Calu3 (cell line): ENCODE measurements around the gene CADM1. TPM values are rescaled to one million over a fixed set of nuclear protein-coding genes. Genes with fewer than 3 reads are reported as not detected.

Experiments used
- BruUV-seq: library from RNA; stranded (reverse); fragments of 400-500 nt; replicated peaks from 2 replicates; lab custom pipeline; 2021; lab: Mats Ljungman, UMichigan
- CTCF ChIA-PET: fragments of 300-600 bp; sonication (Branson Sonifier 250); formaldehyde crosslinking; loops from one replicate; lab custom pipeline; 2022; ENCODE audit warnings: antibody characterized with exemption; lab: Charles Lee
- DNase-seq: peaks from one replicate; pipeline ENCODE4 v3.0.0; 2022
- H3K27ac Mint-ChIP-seq: one replicate; pipeline ENCODE4 v1.8.0; 2022; ENCODE audit warnings: mixed read lengths; ENCODE audit not compliant: unreplicated experiment
- H3K27me3 Mint-ChIP-seq: one replicate; pipeline ENCODE4 v1.8.0; 2022; ENCODE audit warnings: mixed read lengths; ENCODE audit not compliant: unreplicated experiment
- H3K36me3 Mint-ChIP-seq: one replicate; pipeline ENCODE4 v1.8.0; 2022; ENCODE audit warnings: mild to moderate bottlenecking, moderate library complexity, mixed read lengths; ENCODE audit not compliant: insufficient read depth, unreplicated experiment
- H3K4me1 Mint-ChIP-seq: one replicate; pipeline ENCODE4 v1.8.0; 2022; ENCODE audit warnings: mild to moderate bottlenecking, low read depth, mixed read lengths; ENCODE audit not compliant: unreplicated experiment
- H3K4me3 Mint-ChIP-seq: one replicate; pipeline ENCODE4 v1.8.0; 2022; ENCODE audit warnings: mild to moderate bottlenecking, low read depth, moderate library complexity, mixed read lengths; ENCODE audit not compliant: unreplicated experiment
- H3K9me3 Mint-ChIP-seq: one replicate; pipeline ENCODE4 v1.8.0; 2022; ENCODE audit warnings: low read depth, mixed read lengths; ENCODE audit not compliant: unreplicated experiment
- CTCF ChIP-seq: fragments of 200-600 bp; IDR thresholded peaks from one replicate; pipeline ENCODE4 v1.8.0; 2022; ENCODE audit warnings: antibody characterized with exemption; ENCODE audit not compliant: unreplicated experiment
- intact Hi-C: fragments of 100-400 bp; cut with micrococcal nuclease; formaldehyde crosslinking; loops from one replicate; pipeline ENCODE4 v1.10.0; 2022; ENCODE audit not compliant: unreplicated experiment
- total RNA-seq: library from RNA; stranded (reverse); gene quantifications from 2 replicates; pipeline ENCODE4 v1.2.3, GENCODE V29; 2022

Gene CADM1
- total RNA-seq, 1 experiment from 2014 or later: 0.68 TPM

GRCh38 chr11:115522302-115522701, 18.1 kb upstream of the CADM1 start:
- TF ChIP-seq CTCF: no peak
- Mint-ChIP-seq H3K27me3 (no peaks in the 10 kb centered on the region), H3K36me3 (no peaks in the 10 kb centered on the region), H3K4me1 (no peaks in the 10 kb centered on the region), H3K27ac (no peak overlapping the region), H3K4me3 (no peak overlapping the region), H3K9me3 (peaks cover 10% of the 10 kb centered on the region)
- CTCF ChIA-PET: no interaction called here
- intact Hi-C loops: no loop called here
- DNase-seq: no peak
- no TSS peak for BruUV-seq

- BruUV-seq: no TSS peak
- Mint-ChIP-seq H3K4me1 (no peaks in the 10 kb centered on the region), H3K27ac (no peak overlapping the region), H3K9me3 (peaks cover 10% of the 10 kb centered on the region), H3K4me3 (no peak overlapping the region), H3K27me3 (no peaks in the 10 kb centered on the region), H3K36me3 (no peaks in the 10 kb centered on the region)
- CTCF ChIA-PET: no interaction called here
- no peak for DNase-seq
- TF ChIP-seq CTCF: no peak
- intact Hi-C loops: no loop called here
Observed at GRCh38 chr11:115521825-115522224, 17.6 kb upstream of the CADM1 start.

- Mint-ChIP-seq H3K9me3 (peaks cover 13% of the 10 kb centered on the region), H3K27me3 (no peaks in the 10 kb centered on the region), H3K36me3 (no peaks in the 10 kb centered on the region), H3K4me3 (no peak overlapping the region), H3K27ac (no peak overlapping the region), H3K4me1 (no peaks in the 10 kb centered on the region)
- DNase-seq: no peak
- intact Hi-C loops: no loop called here
- CTCF ChIA-PET: no interaction called here
- BruUV-seq: no TSS peak
- TF ChIP-seq CTCF: no peak
Observed at GRCh38 chr11:115518983-115519628, 14.9 kb upstream of the CADM1 start.

- Mint-ChIP-seq H3K36me3 (no peaks in the 10 kb centered on the region), H3K9me3 (peaks cover 7% of the 10 kb centered on the region), H3K4me3 (no peak overlapping the region), H3K27me3 (no peaks in the 10 kb centered on the region), H3K27ac (no peak overlapping the region), H3K4me1 (no peaks in the 10 kb centered on the region)
- intact Hi-C loops: no loop called here
- no peak for TF ChIP-seq CTCF
- CTCF ChIA-PET: no interaction called here
- DNase-seq: no peak
- no TSS peak for BruUV-seq
Observed at GRCh38 chr11:115515647-115516395, 11.6 kb upstream of the CADM1 start.
